Measurements from ENCODE around the gene PHF12. TPM values are rescaled to one million over a fixed set of nuclear protein-coding genes. Genes with fewer than 3 reads are reported as not detected.
"Not testable (repeated sequence)": the region's sequence is repeated elsewhere in the genome, so short reads cannot be mapped to it uniquely, and the experiment has no call there.

Gene PHF12
- total and polyA plus RNA-seq, 5 experiments from 2014 or later: 5.2 to 124 (median 12.0) TPM

DNA sequence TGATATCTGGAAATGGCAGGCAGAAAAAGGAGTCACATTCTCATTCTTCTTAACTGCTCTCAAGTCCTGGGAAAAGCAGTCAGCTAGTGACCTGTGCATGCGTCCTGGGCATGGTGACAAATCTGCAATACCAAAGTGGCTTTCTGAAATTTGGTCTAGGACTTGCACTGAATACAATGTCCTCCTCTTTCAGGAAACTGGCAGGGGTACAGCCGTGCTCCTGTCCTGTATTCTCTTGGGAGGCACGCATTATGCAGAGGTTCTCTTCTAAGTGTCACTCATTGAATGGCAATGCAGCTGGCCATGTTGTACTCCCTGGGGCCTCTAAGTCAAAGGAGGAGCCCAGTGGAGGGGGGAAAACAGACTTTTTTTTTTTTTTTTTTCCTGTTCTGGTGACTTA, 10.6 kb downstream of the PHF12 start:
- ATAC-seq: no peak
- POLR2A ChIA-PET: interaction anchor here (0.6 to 4.0 kb wide), 4 partner anchors 9 to 139 kb away, joined by 3 to 24 read pairs (median 8); partner anchors contain the start of gene PHF12

GRCh38 chr17:28940142-28940541, 11.2 kb downstream of the PHF12 start:
- ATAC-seq (peak; percentile 73 to 75), DNase-seq (no peak)
- H3K36me3 Mint-ChIP-seq: peaks cover 0 to 54% (median 0%) of the 10 kb centered on the region in 3 donors
- POLR2A ChIA-PET: interaction anchor here (1.1 to 4.0 kb wide), 3 partner anchors 10 to 15 kb away, joined by 5 to 24 read pairs (median 11); partner anchors contain the start of gene PHF12
- peaks cover 26 to 92% (median 87%) of the 10 kb centered on the region in 4 donors for H3K4me1 Mint-ChIP-seq
- no peaks in the 10 kb centered on the region for H3K9me3 Mint-ChIP-seq
- H3K27me3 Mint-ChIP-seq: no peaks in the 10 kb centered on the region
- peak overlapping the region in 9 of 10 donors; percentile 5 to 71 (median 46) for H3K4me3 Mint-ChIP-seq
- peak overlapping the region in 9 of 10 donors; percentile 41 to 84 (median 69) for H3K27ac Mint-ChIP-seq

More for the DNA sequence above, 10.6 kb downstream of the PHF12 start:
- Mint-ChIP-seq H3K27ac (peak overlapping the region in 8 of 10 donors; percentile 41 to 84 (median 66)), H3K9me3 (no peaks in the 10 kb centered on the region), H3K4me3 (peak overlapping the region in 9 of 10 donors; percentile 28 to 71 (median 59)), H3K36me3 (peaks cover 0 to 55% (median 0%) of the 10 kb centered on the region in 3 donors), H3K27me3 (no peaks in the 10 kb centered on the region), H3K4me1 (peaks cover 28 to 94% (median 87%) of the 10 kb centered on the region in 4 donors)
- DNase-seq: no peak

DNA sequence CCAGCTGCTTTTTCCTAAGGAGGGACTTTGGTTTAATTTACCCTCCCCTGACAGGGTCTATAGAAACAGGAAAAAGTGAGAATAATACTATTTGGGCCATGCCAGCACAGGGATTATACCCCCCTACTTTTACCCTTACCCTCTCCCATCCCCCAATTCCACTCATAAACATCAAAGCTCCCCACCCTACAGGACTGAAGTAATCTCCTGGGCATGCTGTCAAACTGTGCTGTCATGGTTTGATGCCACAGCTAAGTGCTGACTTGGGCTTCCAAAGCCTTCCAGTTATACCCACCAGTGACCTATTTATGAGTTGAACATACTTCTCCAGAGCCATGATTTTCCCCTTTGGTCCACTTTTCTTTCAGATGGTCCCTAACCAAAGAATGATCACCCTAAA, 12.8 kb downstream of the PHF12 start:
- Mint-ChIP-seq H3K27me3 (no peaks in the 10 kb centered on the region), H3K4me3 (peak overlapping the region in 3 of 10 donors; percentile 10 to 44 (median 28)), H3K4me1 (peaks cover 23 to 90% (median 85%) of the 10 kb centered on the region in 4 donors), H3K36me3 (peaks cover 0 to 47% (median 0%) of the 10 kb centered on the region in 3 donors), H3K27ac (peak overlapping the region in 8 of 10 donors; percentile 35 to 82 (median 62)), H3K9me3 (no peaks in the 10 kb centered on the region)
- POLR2A ChIA-PET: interaction anchor here (1.1 to 4.0 kb wide), 3 partner anchors 11 to 13 kb away, joined by 4 to 24 read pairs (median 11); partner anchors contain the start of gene PHF12
- DNase-seq: no peak
- no peak for ATAC-seq

- no peaks in the 10 kb centered on the region for H3K27me3 Mint-ChIP-seq
- DNase-seq (no peak), ATAC-seq (no peak)
- peak overlapping the region in 1 of 10 donors; percentile 56 for H3K4me3 Mint-ChIP-seq
- no peaks in the 10 kb centered on the region for H3K9me3 Mint-ChIP-seq
- H3K36me3 Mint-ChIP-seq: peaks cover 0 to 39% (median 0%) of the 10 kb centered on the region in 3 donors
- H3K4me1 Mint-ChIP-seq: peaks cover 23 to 94% (median 84%) of the 10 kb centered on the region in 4 donors
- peak overlapping the region in 6 of 10 donors; percentile 65 to 91 (median 79) for H3K27ac Mint-ChIP-seq
- POLR2A ChIA-PET: interaction anchor here (0.7 to 4.0 kb wide), 3 partner anchors 9 to 12 kb away, joined by 3 to 24 read pairs (median 4); no protein-coding TSS in a partner anchor
These were observed 14.1 kb downstream of the PHF12 start for GRCh38 chr17:28937044-28937729.

GRCh38 chr17:28935744-28936460, 15.4 kb downstream of the PHF12 start:
- ATAC-seq: peak in 1 of 2 donors; percentile 40
- peak overlapping the region in 3 of 10 donors; percentile 4 to 27 (median 14) for H3K4me3 Mint-ChIP-seq
- POLR2A ChIA-PET: interaction anchor here (0.7 to 1.9 kb wide), 3 partner anchors 10 to 14 kb away, joined by 3 to 6 read pairs (median 3); no protein-coding TSS in a partner anchor

DNA sequence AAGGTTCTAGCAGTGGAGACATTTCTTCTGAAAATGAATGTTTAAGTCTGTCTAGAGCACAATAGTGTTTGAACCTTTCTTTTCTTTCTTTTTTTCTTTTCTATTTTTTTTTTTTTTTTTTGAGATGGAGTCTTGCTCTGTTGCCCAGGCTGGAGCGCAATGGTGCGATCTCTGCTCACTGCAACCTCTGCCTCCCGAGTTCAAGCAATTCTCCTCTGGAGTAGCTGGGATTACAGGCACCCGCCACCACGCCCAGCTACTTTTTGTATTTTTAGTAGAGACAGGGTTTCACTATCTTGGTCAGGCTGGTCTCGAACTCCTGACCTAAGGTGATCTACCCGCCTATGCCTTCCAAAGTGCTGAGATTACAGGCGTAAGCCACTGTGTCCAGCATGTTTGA, 16.8 kb downstream of the PHF12 start:
- not testable (repeated sequence) for DNase-seq, H3K9me3 Mint-ChIP-seq, ATAC-seq, H3K4me3 Mint-ChIP-seq, H3K27me3 Mint-ChIP-seq
- Mint-ChIP-seq H3K36me3 (peaks cover 0 to 37% (median 0%) of the 10 kb centered on the region in 3 donors), H3K4me1 (peaks cover 22 to 88% (median 72%) of the 10 kb centered on the region in 4 donors), H3K27ac (peak overlapping the region in 7 of 10 donors; percentile 2 to 80 (median 59))
- POLR2A ChIA-PET: interaction anchor here (0.6 to 1.9 kb wide), 4 partner anchors 15 to 215 kb away, joined by 3 to 7 read pairs (median 5); partner anchors contain the start of gene RPL23A

More at GRCh38 chr17:28935744-28936460, 15.4 kb downstream of the PHF12 start:
- Mint-ChIP-seq H3K4me1 (peaks cover 19 to 89% (median 72%) of the 10 kb centered on the region in 4 donors), H3K27ac (peak overlapping the region in 9 of 10 donors; percentile 38 to 91 (median 74)), H3K27me3 (no peaks in the 10 kb centered on the region), H3K9me3 (no peaks in the 10 kb centered on the region), H3K36me3 (peaks cover 0 to 36% (median 0%) of the 10 kb centered on the region in 3 donors)
- DNase-seq: no peak

- Mint-ChIP-seq H3K36me3 (peaks cover 3 to 37% (median 14%) of the 10 kb centered on the region in 3 donors), H3K4me1 (peaks cover 25 to 86% (median 65%) of the 10 kb centered on the region in 4 donors)
These were observed 21.5 kb downstream of the PHF12 start for GRCh38 chr17:28929787-28930186.

GRCh38 chr17:28928061-28928460, 23.3 kb downstream of the PHF12 start:
- peak overlapping the region in 2 of 10 donors; percentile 48 to 53 for H3K4me3 Mint-ChIP-seq
- H3K9me3 Mint-ChIP-seq: peaks cover 0 to 6% (median 0%) of the 10 kb centered on the region in 9 donors
- no peaks in the 10 kb centered on the region for H3K27me3 Mint-ChIP-seq
- peak overlapping the region; percentile 92 to 99 (median 96) for H3K27ac Mint-ChIP-seq
- ATAC-seq (no peak), DNase-seq (no peak)
- peaks cover 3 to 47% (median 24%) of the 10 kb centered on the region in 3 donors for H3K36me3 Mint-ChIP-seq
- peaks cover 24 to 81% (median 58%) of the 10 kb centered on the region in 4 donors for H3K4me1 Mint-ChIP-seq
- POLR2A ChIA-PET: interaction anchor here (1.4 to 4.0 kb wide), 2 partner anchors 10 to 22 kb away, joined by 3 to 82 read pairs; partner anchors contain the start of gene PHF12

More at GRCh38 chr17:28929787-28930186, 21.5 kb downstream of the PHF12 start:
- Mint-ChIP-seq H3K4me3 (peak overlapping the region in 2 of 10 donors; percentile 9 to 31), H3K9me3 (peaks cover 0 to 6% (median 0%) of the 10 kb centered on the region in 9 donors), H3K27me3 (no peaks in the 10 kb centered on the region), H3K27ac (peak overlapping the region; percentile 73 to 98 (median 92))
- POLR2A ChIA-PET: interaction anchor here (0.6 to 1.9 kb wide), 4 partner anchors 16 to 269 kb away, joined by 3 to 8 read pairs (median 6); no protein-coding TSS in a partner anchor
- no peak for ATAC-seq
- DNase-seq: no peak

- peaks cover 24 to 72% (median 56%) of the 10 kb centered on the region in 4 donors for H3K4me1 Mint-ChIP-seq
- H3K27ac Mint-ChIP-seq: peak overlapping the region; percentile 92 to 99 (median 96)
- H3K4me3 Mint-ChIP-seq: peak overlapping the region in 7 of 10 donors; percentile 5 to 69 (median 61)
- H3K27me3 Mint-ChIP-seq: no peaks in the 10 kb centered on the region
- ATAC-seq (no peak), DNase-seq (no peak)
- H3K36me3 Mint-ChIP-seq: peaks cover 3 to 55% (median 26%) of the 10 kb centered on the region in 3 donors
- POLR2A ChIA-PET: interaction anchor here (1.1 to 4.0 kb wide), 9 partner anchors 8 to 207 kb away, joined by 3 to 82 read pairs (median 5); partner anchors contain the start of genes DHRS13, FLOT2, PHF12 and RPL23A
- H3K9me3 Mint-ChIP-seq: peaks cover 0 to 6% (median 0%) of the 10 kb centered on the region in 9 donors
These were observed 24.5 kb downstream of the PHF12 start for GRCh38 chr17:28926786-28927185.

GRCh38 chr17:28926366-28926765, 25.0 kb downstream of the PHF12 start:
- DNase-seq (no peak), ATAC-seq (peak in 1 of 2 donors; percentile 4)
- Mint-ChIP-seq H3K9me3 (peaks cover 0 to 6% (median 0%) of the 10 kb centered on the region in 9 donors), H3K4me3 (peak overlapping the region; percentile 29 to 71 (median 66)), H3K4me1 (peaks cover 24 to 72% (median 56%) of the 10 kb centered on the region in 4 donors), H3K27me3 (no peaks in the 10 kb centered on the region), H3K36me3 (peaks cover 3 to 56% (median 26%) of the 10 kb centered on the region in 3 donors), H3K27ac (peak overlapping the region; percentile 92 to 99 (median 96))
- POLR2A ChIA-PET: interaction anchor here (0.6 to 4.0 kb wide), 11 partner anchors 11 to 207 kb away, joined by 3 to 82 read pairs (median 5); partner anchors contain the start of genes DHRS13, FLOT2, PHF12 and RPL23A

DNA sequence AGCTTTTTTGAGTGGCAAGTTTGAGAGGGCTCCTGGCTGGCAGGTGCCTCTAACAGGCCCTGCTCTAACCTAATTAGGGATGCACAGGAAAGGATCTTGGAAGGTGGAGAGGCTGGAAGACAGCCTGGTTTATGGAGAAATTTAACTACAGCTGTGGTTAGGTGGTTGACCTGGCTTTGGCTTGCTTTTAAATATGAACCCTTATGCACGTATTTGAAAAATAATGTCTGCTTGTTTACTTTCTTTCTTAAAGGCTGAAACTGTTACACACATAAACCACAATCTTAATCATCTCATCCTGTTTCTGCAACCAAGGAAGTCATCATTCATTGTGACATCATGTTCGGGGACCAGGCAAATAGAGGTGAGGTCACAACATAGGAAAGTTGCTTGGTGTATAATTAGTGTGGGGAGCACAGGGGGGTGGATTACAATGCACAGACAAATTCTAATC, 25.4 kb downstream of the PHF12 start:
- peaks cover 3 to 60% (median 26%) of the 10 kb centered on the region in 3 donors for H3K36me3 Mint-ChIP-seq
- POLR2A ChIA-PET: interaction anchor here (0.6 to 4.0 kb wide), 12 partner anchors 12 to 207 kb away, joined by 3 to 82 read pairs (median 4); partner anchors contain the start of genes DHRS13, FLOT2, PHF12 and RPL23A
- ATAC-seq (peak; percentile 87 to 95), DNase-seq (peak in 9 of 10 donors; percentile 27 to 88 (median 78))
- peaks cover 24 to 71% (median 56%) of the 10 kb centered on the region in 4 donors for H3K4me1 Mint-ChIP-seq
- H3K27me3 Mint-ChIP-seq: no peaks in the 10 kb centered on the region
- H3K4me3 Mint-ChIP-seq: peak overlapping the region; percentile 29 to 71 (median 66)
- H3K27ac Mint-ChIP-seq: peak overlapping the region; percentile 92 to 99 (median 96)
- peaks cover 0 to 6% (median 0%) of the 10 kb centered on the region in 9 donors for H3K9me3 Mint-ChIP-seq

All from naive thymus-derived CD8-positive, alpha-beta T cell (primary cell).